HepG2 (cell line): Measurements from ENCODE around the gene SLC41A3. TPM values are rescaled to one million over a fixed set of nuclear protein-coding genes. Genes with fewer than 3 reads are reported as not detected.

Source experiments
- ATAC-seq: fragments of 200-7000 bp; cut with Tn5 transposase; 3 replicates; pipeline ENCODE4 v1.9.1; 2020; ENCODE audit warnings: mild to moderate bottlenecking, moderate library complexity
- BruUV-seq: library from RNA; stranded (reverse); fragments of 400-500 nt; replicated peaks from 2 replicates; lab custom pipeline; 2021; lab: Mats Ljungman, UMichigan
- CTCF ChIA-PET: fragments of 300-600 bp; formaldehyde crosslinking; extraction: SDS; loops from one replicate; lab custom pipeline; 2021; ENCODE audit warnings: low total read pairs, inconsistent platforms, low intra/inter-chr PET ratio; lab: Yijun Ruan, JAX
- POLR2A ChIA-PET: fragments of 350-600 bp; sonication (Branson Sonifier 250); formaldehyde crosslinking; loops from one replicate; lab custom pipeline; 2020; ENCODE audit warnings: antibody characterized with exemption, inconsistent platforms; lab: Yijun Ruan, JAX
- DNase-seq: peaks from one replicate; pipeline ENCODE4 v3.0.0-alpha.2; 2015; ENCODE audit warnings: low spot score
- FAIRE-seq: peaks from 3 replicates; lab custom pipeline; 2011; peaks lifted over from hg19 to GRCh38; lab: Jason Lieb, UNC
- H2AFZ ChIP-seq: one replicate; pipeline ENCODE4 v1.6.1; 2011; ENCODE audit warnings: low read length, inconsistent platforms
- H3K27ac ChIP-seq: fragments of 300-600 bp; 3 replicates; pipeline ENCODE4 v1.8.0; 2011; ENCODE audit warnings: mixed run types, mild to moderate bottlenecking, mixed read lengths, low read length, inconsistent platforms; ENCODE audit not compliant: insufficient read depth; ENCODE audit errors: extremely low read length
- H3K27me3 ChIP-seq, 2 experiments: fragments of 200-600 bp in 1 of 2; 2 replicates in 1 of 2; 3 replicates in 1 of 2; pipeline versions ENCODE4 v1.6.0 to v1.8.0; 2011; ENCODE audit warnings: low read length in 2 of 2, mild to moderate bottlenecking in 2 of 2, moderate library complexity in 2 of 2, inconsistent platforms in 1 of 2; ENCODE audit not compliant: insufficient read depth in 2 of 2, control insufficient read depth in 1 of 2
- H3K36me3 ChIP-seq, 2 experiments: fragments of 200-600 bp in 1 of 2; replicated peaks in 1 of 2; 2 replicates in 1 of 2; 3 replicates in 1 of 2; pipeline versions ENCODE4 v1.5.1 to v1.8.0; 2011; ENCODE audit warnings: low read length in 2 of 2, inconsistent platforms in 1 of 2; ENCODE audit not compliant: insufficient read depth in 2 of 2, control insufficient read depth in 1 of 2
- H3K4me1 ChIP-seq: 2 replicates; pipeline ENCODE4 v1.5.1; 2012; ENCODE audit warnings: low read length, inconsistent platforms; ENCODE audit not compliant: insufficient read depth
- H3K4me2 ChIP-seq: 2 replicates; pipeline ENCODE4 v1.6.0; 2011; ENCODE audit warnings: low read depth, low read length, inconsistent platforms
- H3K4me3 ChIP-seq, 3 experiments: fragments of 200-600 bp in 1 of 3; sonication (generic), shearing (Covaris generic) in 1 of 3; replicated peaks in 1 of 3; 2 replicates each; pipeline ENCODE4 v1.5.1; 2011 to 2016; ENCODE audit warnings: low read length in 3 of 3, inconsistent platforms in 2 of 3, low read depth in 2 of 3, mild to moderate bottlenecking in 2 of 3, control low read depth in 1 of 3, mixed read lengths in 1 of 3; ENCODE audit not compliant: insufficient read depth in 1 of 3
- H3K79me2 ChIP-seq: one replicate; pipeline ENCODE4 v1.6.1; 2011; ENCODE audit warnings: low read length, inconsistent platforms; ENCODE audit not compliant: insufficient read depth
- H3K9ac ChIP-seq: 2 replicates; pipeline ENCODE4 v1.6.0; 2011; ENCODE audit warnings: mild to moderate bottlenecking, low read depth, low read length, inconsistent platforms; ENCODE audit not compliant: insufficient read depth
- H3K9me3 ChIP-seq: 2 replicates; pipeline ENCODE4 v1.5.1; 2012; ENCODE audit warnings: mild to moderate bottlenecking, low read length
- H4K20me1 ChIP-seq: 2 replicates; pipeline ENCODE4 v1.6.0; 2011; ENCODE audit warnings: inconsistent platforms, mild to moderate bottlenecking, low read length, moderate library complexity; ENCODE audit not compliant: insufficient read depth
- AKAP8 ChIP-seq: sonication (generic); formaldehyde crosslinking; IDR thresholded peaks from 2 replicates; pipeline ENCODE4 v1.5.1; 2020; ENCODE audit warnings: mild to moderate bottlenecking, missing genetic modification reagents
- CEBPG ChIP-seq: IDR thresholded peaks from 2 replicates; pipeline ENCODE4 v1.6.1; 2016
- CENPT ChIP-seq: sonication (generic); formaldehyde crosslinking; IDR thresholded peaks from 2 replicates; pipeline ENCODE4 v1.8.0; 2022; ENCODE audit warnings: low read depth, mild to moderate bottlenecking, moderate library complexity, missing genetic modification reagents
- CREB3 ChIP-seq: sonication (generic); formaldehyde crosslinking; IDR thresholded peaks from 2 replicates; pipeline ENCODE4 v1.5.0; 2020; ENCODE audit warnings: missing genetic modification reagents
- KAT8 ChIP-seq: IDR thresholded peaks from 2 replicates; pipeline ENCODE4 v1.6.1; 2016; ENCODE audit warnings: missing genetic modification reagents, missing compliant biosample characterization
- LRRFIP1 ChIP-seq: sonication (generic); formaldehyde crosslinking; conservative IDR thresholded peaks from 2 replicates; pipeline ENCODE4 v1.4.0; 2020; ENCODE audit warnings: missing genetic modification reagents
- MXD1 ChIP-seq: sonication (generic); formaldehyde crosslinking; IDR thresholded peaks from 2 replicates; pipeline ENCODE4 v1.4.0; 2020; ENCODE audit warnings: mild to moderate bottlenecking, missing genetic modification reagents
- MYC ChIP-seq: sonication (generic); formaldehyde crosslinking; IDR thresholded peaks from 2 replicates; pipeline ENCODE4 v1.9.0; 2021; ENCODE audit warnings: missing genetic modification reagents, borderline replicate concordance
- PHB2 ChIP-seq: fragments of 450-650 bp; IDR thresholded peaks from 2 replicates; pipeline ENCODE4 v1.6.1; 2018; ENCODE audit not compliant: partially characterized antibody
- SNAI1 ChIP-seq: sonication (generic); formaldehyde crosslinking; IDR thresholded peaks from 2 replicates; pipeline ENCODE4 v1.5.0; 2020; ENCODE audit warnings: mild to moderate bottlenecking, missing genetic modification reagents, borderline replicate concordance
- ZBTB34 ChIP-seq: sonication (generic); formaldehyde crosslinking; IDR thresholded peaks from 2 replicates; pipeline ENCODE4 v1.8.0; 2022; ENCODE audit warnings: mild to moderate bottlenecking, missing genetic modification reagents
- ZFP41 ChIP-seq: sonication (generic); formaldehyde crosslinking; IDR thresholded peaks from 2 replicates; pipeline ENCODE4 v1.4.0; 2020; ENCODE audit warnings: mild to moderate bottlenecking, missing genetic modification reagents, borderline replicate concordance
- ZNF263 ChIP-seq: sonication (generic); formaldehyde crosslinking; IDR thresholded peaks from 2 replicates; pipeline ENCODE4 v1.4.0; 2020; ENCODE audit warnings: missing genetic modification reagents
- ZNF564 ChIP-seq: sonication (generic); formaldehyde crosslinking; IDR thresholded peaks from 2 replicates; pipeline ENCODE4 v1.8.1; 2023; ENCODE audit warnings: mild to moderate bottlenecking, missing genetic modification reagents
- ZNF572 ChIP-seq: sonication (generic); formaldehyde crosslinking; IDR thresholded peaks from 2 replicates; pipeline ENCODE4 v1.5.1; 2020; ENCODE audit warnings: mild to moderate bottlenecking, missing genetic modification reagents
- ZNF672 ChIP-seq: sonication (generic); formaldehyde crosslinking; IDR thresholded peaks from 2 replicates; pipeline ENCODE4 v1.8.1; 2022; ENCODE audit warnings: missing genetic modification reagents
- ZNF781 ChIP-seq: sonication (generic); formaldehyde crosslinking; IDR thresholded peaks from 2 replicates; pipeline ENCODE4 v1.5.1; 2020; ENCODE audit warnings: borderline replicate concordance, mild to moderate bottlenecking, missing genetic modification reagents; ENCODE audit errors: not compliant biosample characterization
- ZNF883 ChIP-seq: sonication (generic); formaldehyde crosslinking; IDR thresholded peaks from 2 replicates; pipeline ENCODE4 v1.5.1; 2020; ENCODE audit warnings: mild to moderate bottlenecking, missing genetic modification reagents; ENCODE audit errors: not compliant biosample characterization
- ZSCAN31 ChIP-seq: sonication (generic); formaldehyde crosslinking; IDR thresholded peaks from 2 replicates; pipeline ENCODE4 v1.5.0; 2020; ENCODE audit warnings: low read depth, mild to moderate bottlenecking, missing genetic modification reagents
- WGBS: methylation state at CpG from one replicate; pipeline ENCODE4 v1.1.6; 2017; ENCODE audit warnings: low lambda C conversion rate; 5-methylcytosine and 5-hydroxymethylcytosine counted together
- in situ Hi-C: cut with HindIII; loops from 2 replicates; pipeline ENCODE4 v1.10.0; 2017; ENCODE audit warnings: low pct_unique_long_range_greater_than_20kb; ENCODE audit not compliant: extremely low pct_ligation_motif_present
- intact Hi-C: fragments of 100-400 bp; cut with micrococcal nuclease; formaldehyde crosslinking; loops from one replicate; pipeline ENCODE4 v1.10.0; 2022; ENCODE audit not compliant: unreplicated experiment
- polyA plus RNA-seq, 8 experiments: library from polyadenylated mRNA; depleted of rRNA in 3 of 8; stranded (reverse) in 7 of 8; unstranded in 1 of 8; fragments of >200 nt; fragmentation: Illumina TruSeq in 4 of 8; extraction: Trizol in 4 of 8; gene quantifications; 2 replicates each; pipeline versions ENCODE4 v1.2.1 to v1.2.3, GENCODE V29; 2011 to 2016; ENCODE audit warnings: low read depth in 4 of 8, missing spikeins in 1 of 8, mixed read lengths in 1 of 8; ENCODE audit not compliant: insufficient read depth in 1 of 8
- total RNA-seq, 5 experiments: library from RNA; depleted of rRNA; stranded (reverse); fragments of >200 nt; fragmentation: Illumina TruSeq; extraction: Trizol; gene quantifications; 2 replicates each; pipeline ENCODE4 v1.2.3, GENCODE V29; 2016; ENCODE audit warnings: low read depth in 1 of 5

The SLC41A3 gene
- total and polyA plus RNA-seq, 2 of the 13 experiments (the other 11 are each of a cell fraction or from before 2014, with no cell fraction given) = 26.0 to 71.1 TPM

GRCh38 chr3:126113238-126113555 is 29.3 kb upstream of the SLC41A3 start (continued):
- TF ChIP-seq LRRFIP1 (CRISPR knock-in tag) = no peak
- TF ChIP-seq ZNF781 (CRISPR knock-in tag) = no peak
- no peak for TF ChIP-seq ZNF572 (CRISPR knock-in tag)
- TF ChIP-seq CENPT = no peak
- TF ChIP-seq ZBTB34 (CRISPR knock-in tag) = no peak
- TF ChIP-seq, all 625 proteins: peak for 0

GRCh38 chr3:126112531-126113237 is 28.8 kb upstream of the SLC41A3 start:
- Histone ChIP-seq H4K20me1 (no peaks in the 10 kb centered on the region), H3K4me1 (no peaks in the 10 kb centered on the region), H3K9me3 (no peaks in the 10 kb centered on the region), H3K27ac (no peak overlapping the region), H2AFZ (no peak overlapping the region), H3K4me2 (no peak overlapping the region), H3K27me3 (no peaks in the 10 kb centered on the region), H3K9ac (no peak overlapping the region), H3K4me3 (no peak overlapping the region), H3K79me2 (no peaks in the 10 kb centered on the region), H3K36me3 (peaks cover 9 to 14% of the 10 kb centered on the region in 2 experiments; a peak in 3 of 5 replicates)
- no peak for ATAC-seq
- in situ Hi-C loops (no loop called here), intact Hi-C loops (loop anchor here (10.0 kb wide), 1 partner anchor 138 kb away; no protein-coding TSS in a partner anchor)
- WGBS = 93% methylated on average over 10 of the region's 13 CpGs
- POLR2A ChIA-PET = no interaction called here
- DNase-seq = no peak
- no peak for FAIRE-seq
- no TSS peak for BruUV-seq
- CTCF ChIA-PET = no interaction called here
- TF ChIP-seq KAT8 (CRISPR knock-in tag) (no peak), ZNF672 (CRISPR knock-in tag) (no peak), ZNF564 (CRISPR knock-in tag) (no peak), PHB2 (no peak), CEBPG (CRISPR knock-in tag) (no peak), ZNF263 (CRISPR knock-in tag) (no peak), CREB3 (CRISPR knock-in tag) (no peak), AKAP8 (CRISPR knock-in tag) (no peak), ZFP41 (CRISPR knock-in tag) (no peak), MXD1 (no peak), ZSCAN31 (CRISPR knock-in tag) (no peak), MYC (CRISPR knock-in tag) (no peak), SNAI1 (no peak), ZNF883 (CRISPR knock-in tag) (no peak)
